GM18526 (cell line): ENCODE measurements around the gene TCIRG1.

Source experiments
- POLR2A ChIP-seq: IDR thresholded peaks from 3 replicates; pipeline ENCODE4 v1.6.1; 2011; ENCODE audit not compliant: insufficient read length; ENCODE audit errors: extremely low read depth

TCIRG1 gene

GRCh38 chr11:68007498-68008380 lies 31.1 kb upstream of the TCIRG1 start:
- TF ChIP-seq POLR2A = no peak

- TF ChIP-seq POLR2A = no peak
Measured at GRCh38 chr11:68008381-68009337, 30.2 kb upstream of the TCIRG1 start.

GRCh38 chr11:68009391-68010089 lies 29.3 kb upstream of the TCIRG1 start:
- no peak for TF ChIP-seq POLR2A

- no peak for TF ChIP-seq POLR2A
Measured at GRCh38 chr11:68010090-68011041, 28.5 kb upstream of the TCIRG1 start, which contains the start of gene ALDH3B1. ALDH3B1 (plus strand) TSS chr11:68010327; CDS start chr11:68015298, 4,971 bp downstream.

GRCh38 chr11:68011051-68011943 lies 27.5 kb upstream of the TCIRG1 start:
- TF ChIP-seq POLR2A = no peak

GRCh38 chr11:68012044-68012842 lies 26.6 kb upstream of the TCIRG1 start:
- TF ChIP-seq POLR2A = no peak

- no peak for TF ChIP-seq POLR2A
Measured at GRCh38 chr11:68012843-68013610, 25.8 kb upstream of the TCIRG1 start.

GRCh38 chr11:68013611-68014156 lies 25.1 kb upstream of the TCIRG1 start:
- no peak for TF ChIP-seq POLR2A

- TF ChIP-seq POLR2A = no peak
Measured at GRCh38 chr11:68014157-68014946, 24.5 kb upstream of the TCIRG1 start.

- TF ChIP-seq POLR2A = no peak
Measured at GRCh38 chr11:68014947-68015447, 23.8 kb upstream of the TCIRG1 start.

GRCh38 chr11:68015467-68015866 lies 23.4 kb upstream of the TCIRG1 start:
- TF ChIP-seq POLR2A = no peak
